NCI-H1048 (cell line): ENCODE measurements around the gene ANKS3.
A peak's percentile ranks its signal among the peaks of the same experiment; 100 is the strongest.

ENCODE experiments used
- DNase-seq: peaks from one replicate; lab custom pipeline; 2025; lab: John Stamatoyannopoulos, UW

The ANKS3 gene, protein sequence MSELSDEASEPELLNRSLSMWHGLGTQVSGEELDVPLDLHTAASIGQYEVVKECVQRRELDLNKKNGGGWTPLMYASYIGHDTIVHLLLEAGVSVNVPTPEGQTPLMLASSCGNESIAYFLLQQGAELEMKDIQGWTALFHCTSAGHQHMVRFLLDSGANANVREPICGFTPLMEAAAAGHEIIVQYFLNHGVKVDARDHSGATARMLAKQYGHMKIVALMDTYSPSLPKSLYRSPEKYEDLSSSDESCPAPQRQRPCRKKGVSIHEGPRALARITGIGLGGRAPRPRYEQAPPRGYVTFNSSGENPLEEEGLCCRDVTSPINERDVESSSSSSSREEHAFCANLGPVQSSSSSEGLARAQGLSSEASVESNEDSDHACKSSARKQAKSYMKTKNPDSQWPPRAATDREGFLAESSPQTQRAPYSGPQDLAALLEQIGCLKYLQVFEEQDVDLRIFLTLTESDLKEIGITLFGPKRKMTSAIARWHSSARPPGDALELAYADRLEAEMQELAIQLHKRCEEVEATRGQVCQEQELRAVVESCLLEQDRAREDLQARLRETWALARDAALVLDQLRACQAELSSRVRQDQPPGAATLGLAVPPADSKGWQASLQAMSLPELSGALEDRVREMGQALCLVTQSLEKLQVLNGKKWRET

DNA sequence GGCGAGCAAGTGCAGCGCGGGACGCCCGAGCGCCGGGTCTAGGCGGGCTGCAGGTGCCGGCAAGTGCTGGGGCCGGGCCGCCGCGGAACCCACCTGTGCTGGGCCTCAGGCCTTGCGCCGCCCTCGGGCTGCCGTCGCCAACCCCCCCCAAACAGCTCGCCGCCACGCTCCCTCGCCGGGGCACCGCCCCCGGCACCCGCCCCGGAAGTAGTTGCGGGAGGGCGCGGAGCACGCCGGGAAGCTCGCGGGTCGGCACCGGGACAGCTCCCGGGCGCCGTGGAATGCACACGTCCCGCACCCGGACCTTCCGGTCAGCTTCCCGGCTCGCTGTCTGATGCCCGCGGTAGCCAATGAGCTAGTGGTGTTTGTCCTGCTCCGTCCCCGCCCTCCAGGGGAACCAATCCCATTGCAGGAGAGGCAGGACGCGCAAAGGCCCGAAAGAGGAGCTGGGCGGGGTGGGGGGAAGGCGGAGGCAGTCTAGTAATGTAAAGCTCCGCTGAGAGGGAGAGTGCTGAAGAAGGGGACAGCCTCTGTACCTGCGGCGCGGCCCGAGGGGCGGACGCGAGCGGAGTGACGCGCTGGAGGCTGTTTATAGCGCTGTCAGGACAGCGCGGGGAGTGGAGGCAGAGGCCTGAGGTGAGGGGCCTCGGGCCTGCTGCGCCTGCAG is at the start of gene ANKS3, which contains the start of gene DNAAF8:
TSS of gene ANKS3 (minus strand) at position 209 of the 667 bp plus-strand sequence. CDS start 4,122 bp downstream, outside the sequence.
TSS of gene DNAAF8 (plus strand) at position 475 of the 667 bp plus-strand sequence. CDS start 1,978 bp downstream, outside the sequence.
- peak; percentile 48 for DNase-seq

DNA sequence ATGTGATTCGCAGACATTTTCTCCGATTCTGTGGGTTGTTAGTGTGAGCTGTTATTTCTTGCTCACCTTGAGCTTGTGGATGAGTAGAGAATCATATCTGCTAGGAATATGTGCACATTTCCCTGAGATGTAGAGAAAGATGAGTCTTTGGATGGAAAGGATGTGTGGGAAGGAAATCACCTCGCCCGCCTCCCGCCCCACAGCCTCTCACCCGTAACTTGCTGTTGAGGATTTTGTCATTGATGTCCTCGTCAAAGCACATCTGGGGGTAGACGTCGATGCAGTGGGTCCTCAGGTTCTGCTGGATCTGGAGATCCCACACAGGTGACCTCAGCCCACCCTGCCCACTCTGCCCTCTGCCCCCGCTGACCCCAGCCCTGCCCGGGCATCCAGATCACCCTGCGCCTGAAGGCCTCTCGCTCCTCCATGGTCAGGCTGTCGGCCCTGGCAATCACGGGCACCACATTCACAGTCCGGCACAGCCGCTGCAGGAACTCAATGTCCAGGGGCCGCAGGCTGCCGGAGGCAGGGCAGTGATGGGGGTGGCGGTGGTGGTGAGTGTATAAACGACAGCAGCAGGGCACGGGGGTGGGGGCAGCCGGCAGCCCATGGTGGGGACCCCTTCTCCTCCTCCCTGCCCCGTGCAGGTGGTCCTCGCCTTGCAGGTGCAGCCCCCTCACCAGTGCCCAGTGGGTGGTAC is 49.3 kb upstream of the ANKS3 start:
- DNase-seq, result no peak

DNA sequence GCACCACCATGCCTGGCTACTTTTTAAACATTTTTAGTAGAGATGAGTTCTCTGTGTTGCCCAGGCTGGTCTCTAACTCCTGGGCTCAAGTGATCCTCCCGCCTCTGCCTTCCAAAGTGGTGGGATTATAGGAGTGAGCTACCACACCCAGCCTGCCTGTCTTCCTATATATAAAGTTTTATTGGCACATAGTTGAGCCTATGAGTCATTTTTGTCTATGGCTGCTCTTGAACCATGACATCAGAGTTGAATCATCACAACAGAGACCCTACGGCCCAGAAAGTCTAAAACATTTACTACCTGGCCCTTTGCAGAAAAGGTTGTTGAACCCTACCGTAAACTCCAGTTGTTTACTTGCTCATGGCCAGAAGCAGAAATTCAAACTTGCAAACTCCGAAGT is 46.2 kb upstream of the ANKS3 start:
- no peak for DNase-seq

DNA sequence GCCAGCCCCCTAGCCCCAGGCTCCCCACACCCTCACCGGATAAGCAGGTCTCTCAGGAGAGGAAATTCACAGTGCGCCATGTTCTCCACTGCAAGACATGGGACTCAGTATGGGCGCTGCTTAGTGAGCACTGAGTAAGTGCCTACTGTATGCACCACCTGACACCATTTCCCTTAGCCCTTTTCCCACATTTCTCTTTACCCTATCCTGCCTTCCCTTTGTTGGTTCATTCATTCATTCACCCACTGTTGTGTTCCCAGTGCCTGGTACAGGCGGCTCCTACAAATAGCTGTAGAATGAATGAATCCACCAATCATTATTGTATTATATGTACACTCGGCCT is 44.0 kb upstream of the ANKS3 start:
- DNase-seq, result no peak

DNA sequence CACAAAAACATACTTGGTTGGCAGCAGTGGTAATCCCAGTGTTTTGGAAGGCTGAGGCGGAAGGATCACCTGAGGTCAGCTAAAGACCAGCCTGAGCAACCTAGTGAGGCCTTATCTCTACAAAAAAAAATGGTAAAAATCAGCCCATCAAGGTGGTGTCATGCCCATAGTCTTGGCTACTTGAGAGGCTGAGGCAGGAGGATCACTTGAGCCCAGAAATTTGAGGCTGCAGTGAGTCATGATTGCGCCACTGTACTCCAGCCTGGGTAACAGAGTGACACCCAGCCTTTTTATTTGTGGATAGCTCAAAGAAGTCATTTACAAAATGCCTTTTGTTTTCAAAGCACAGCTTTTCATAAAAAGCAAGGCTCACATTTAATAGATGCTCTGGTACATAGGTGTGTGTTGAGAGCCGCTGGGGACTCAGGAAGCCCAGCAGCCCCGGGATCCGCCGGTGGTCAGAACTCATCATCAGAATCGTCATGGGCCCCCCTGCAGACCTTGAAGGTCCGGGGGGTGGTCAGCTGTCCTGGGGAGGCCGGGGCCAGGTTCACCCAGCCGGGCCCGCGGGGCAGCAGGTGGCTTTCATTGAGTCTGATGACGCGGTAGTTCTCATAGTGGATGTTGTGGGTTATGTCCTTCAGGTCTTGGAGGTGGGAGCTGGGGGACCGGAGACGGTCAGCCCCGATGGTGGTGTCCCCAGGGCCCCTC is 43.4 kb upstream of the ANKS3 start:
- no peak for DNase-seq

DNA sequence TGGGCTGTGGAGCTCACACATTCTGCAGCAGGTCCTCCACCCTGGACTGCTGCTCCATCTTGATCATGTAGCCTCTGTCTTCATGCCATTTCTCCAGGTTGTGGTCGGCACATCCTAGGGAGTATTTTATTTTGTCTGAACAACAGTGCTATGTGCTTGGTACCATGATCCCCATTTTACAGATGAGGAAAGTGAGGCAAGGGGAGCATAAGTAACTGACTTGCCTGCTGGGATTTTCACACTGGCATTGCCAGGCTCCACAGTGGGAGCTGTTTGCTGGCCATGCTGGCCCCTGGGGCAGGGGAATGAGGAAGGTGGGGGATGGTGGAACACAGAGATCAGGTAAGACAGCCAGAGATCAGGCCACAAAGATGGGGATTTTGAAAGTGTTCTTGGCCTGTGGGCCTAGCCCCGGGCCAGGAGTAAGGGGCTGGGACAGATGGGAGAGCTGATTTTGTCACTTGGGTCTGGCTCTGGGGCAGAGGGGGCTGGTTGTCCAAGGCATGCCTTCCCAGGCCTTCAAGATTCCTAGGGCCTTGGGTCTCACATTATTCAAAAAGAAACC is 42.2 kb upstream of the ANKS3 start:
- DNase-seq, result no peak

DNA sequence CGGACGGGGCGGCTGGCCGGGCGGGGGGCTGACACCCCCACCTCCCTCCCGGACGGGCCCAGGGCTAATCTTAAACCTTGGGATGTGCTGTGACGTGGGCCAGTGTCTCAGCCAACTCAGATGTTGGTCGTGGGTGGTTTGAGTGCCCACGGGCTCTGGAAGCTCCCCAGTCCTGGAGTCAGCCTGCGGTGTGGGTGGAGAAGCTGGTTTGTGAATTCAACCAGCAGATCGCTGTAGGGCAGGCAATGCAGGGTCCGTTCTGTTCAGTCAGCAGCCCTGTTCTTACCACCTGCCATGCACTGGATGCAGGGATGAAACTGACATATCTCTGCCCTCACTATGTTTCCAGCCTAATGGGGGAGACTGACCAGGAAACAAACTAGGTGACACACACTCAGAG is 40.9 kb upstream of the ANKS3 start:
- DNase-seq, result no peak

DNA sequence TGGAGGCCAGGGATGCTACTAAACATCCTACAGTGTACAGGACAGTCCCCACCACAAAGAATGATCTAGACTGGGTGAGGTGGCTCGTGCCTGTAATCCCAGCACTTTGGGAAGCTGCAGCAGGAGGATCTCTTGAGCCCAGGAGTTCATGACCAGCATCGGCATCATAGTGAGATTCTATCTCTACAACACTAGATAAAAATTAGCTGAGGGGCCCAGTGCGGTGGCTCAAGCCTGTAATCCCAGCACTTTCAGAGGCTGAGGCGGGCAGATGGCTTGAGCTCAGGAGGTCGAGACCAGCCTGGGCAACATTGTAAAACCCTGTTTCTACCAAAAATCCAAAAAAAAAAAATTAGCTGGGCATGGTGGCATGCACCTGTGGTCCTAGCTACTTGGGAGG is 38.3 kb upstream of the ANKS3 start:
- no peak for DNase-seq

DNA sequence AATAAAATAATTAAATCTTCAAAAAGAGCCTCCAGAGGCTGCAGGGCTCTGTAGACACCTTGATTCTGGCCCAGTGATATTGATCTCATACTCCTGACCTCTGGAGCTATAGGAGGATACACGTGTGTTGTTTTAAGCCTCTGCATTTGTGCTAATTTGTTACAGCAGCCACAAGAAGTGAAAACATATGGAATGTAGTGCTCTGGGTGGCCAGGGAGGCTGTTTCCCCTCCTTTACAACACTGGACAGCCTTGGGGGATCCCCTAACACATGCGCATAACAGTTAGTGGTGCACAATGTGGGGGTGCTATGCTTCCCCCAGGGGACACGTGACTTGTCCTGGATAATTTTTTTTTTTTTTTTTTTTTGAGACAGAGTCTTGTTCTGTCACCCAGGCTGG is 37.6 kb upstream of the ANKS3 start:
- DNase-seq, result no peak

DNA sequence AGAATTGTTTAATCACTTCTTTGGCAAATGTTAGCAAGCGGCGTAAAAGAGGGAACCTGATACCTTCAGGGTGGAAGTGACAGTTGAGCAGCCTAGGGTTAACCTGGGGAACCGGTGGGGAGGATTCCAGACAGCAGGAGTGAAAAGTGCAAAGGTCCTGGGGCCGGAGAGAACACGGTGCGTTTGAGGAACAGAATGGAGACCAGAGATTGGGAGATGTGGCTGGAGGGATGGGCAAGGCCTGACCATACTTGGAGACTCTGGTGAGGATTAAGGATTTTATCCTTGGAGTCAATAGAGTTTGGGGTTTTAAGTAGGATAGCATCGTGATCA is 35.2 kb upstream of the ANKS3 start:
- no peak for DNase-seq

DNA sequence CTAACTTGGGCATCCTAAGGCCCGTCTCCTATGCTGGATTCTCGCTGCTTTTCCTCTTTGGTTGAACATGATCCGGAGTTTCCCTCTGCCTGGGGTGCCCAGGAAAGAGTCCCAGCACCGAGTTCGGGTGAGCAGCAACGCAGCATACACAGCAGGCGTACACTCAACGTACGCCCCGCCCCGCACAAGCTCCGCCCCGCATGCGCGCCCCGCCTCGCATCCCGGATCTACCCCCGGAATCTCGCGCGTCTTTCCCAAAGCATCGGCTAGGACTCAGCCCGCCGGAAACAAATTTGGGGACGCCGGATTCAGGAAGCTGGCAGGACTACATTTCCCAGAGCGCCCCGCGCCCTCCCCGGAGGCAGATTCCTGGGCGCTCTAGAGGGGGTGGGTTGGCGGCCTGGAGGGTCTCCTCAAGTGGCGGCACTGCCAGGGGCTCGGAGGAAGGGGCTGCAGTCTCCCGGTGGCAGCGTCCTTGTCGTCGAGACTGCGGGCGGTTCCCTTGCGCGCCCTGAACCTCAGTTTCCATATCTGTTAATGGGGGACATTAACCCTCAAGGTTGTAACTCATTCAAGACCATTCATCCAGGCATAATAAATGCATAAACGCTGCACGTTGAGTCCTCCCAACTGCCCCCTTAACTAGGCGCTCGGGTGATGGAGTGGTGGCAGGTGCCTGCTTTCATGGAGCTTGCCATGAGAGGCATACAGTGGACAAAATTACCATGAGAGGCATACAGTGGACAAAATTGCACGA is 34.7 kb upstream of the ANKS3 start:
- peak; percentile 43 for DNase-seq

DNA sequence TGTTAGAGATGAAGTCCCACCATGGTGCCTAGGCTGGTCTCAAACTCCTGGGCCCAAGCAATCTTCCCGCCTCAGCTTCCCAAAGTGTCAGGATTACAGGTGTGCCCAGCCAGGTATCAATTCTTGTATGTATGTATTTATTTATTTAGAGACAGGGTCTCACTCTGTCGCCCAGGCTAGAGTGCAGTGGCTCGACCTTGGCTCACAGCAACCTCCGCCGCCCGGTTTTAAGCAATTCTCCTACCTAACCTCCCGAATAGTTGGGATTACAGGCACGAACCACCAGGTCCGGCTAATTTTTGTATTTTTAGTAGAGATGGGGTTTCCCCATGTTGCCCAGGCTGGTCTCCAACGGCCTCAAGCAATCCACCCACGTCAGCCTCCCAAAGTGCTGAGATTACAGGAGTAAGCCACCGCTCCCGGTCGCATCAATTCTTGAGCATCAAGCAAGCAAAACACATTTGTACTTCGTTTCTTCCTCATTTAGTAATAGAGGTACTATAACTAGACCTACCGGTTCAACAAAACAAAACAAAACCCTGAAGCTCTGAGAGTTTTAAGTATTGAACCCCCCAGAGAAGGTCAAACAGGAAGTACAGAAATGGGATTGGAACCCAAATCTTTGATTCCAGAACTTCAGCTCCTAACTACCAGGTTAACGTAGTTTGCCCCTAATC is 33.9 kb upstream of the ANKS3 start:
- DNase-seq, result no peak

DNA sequence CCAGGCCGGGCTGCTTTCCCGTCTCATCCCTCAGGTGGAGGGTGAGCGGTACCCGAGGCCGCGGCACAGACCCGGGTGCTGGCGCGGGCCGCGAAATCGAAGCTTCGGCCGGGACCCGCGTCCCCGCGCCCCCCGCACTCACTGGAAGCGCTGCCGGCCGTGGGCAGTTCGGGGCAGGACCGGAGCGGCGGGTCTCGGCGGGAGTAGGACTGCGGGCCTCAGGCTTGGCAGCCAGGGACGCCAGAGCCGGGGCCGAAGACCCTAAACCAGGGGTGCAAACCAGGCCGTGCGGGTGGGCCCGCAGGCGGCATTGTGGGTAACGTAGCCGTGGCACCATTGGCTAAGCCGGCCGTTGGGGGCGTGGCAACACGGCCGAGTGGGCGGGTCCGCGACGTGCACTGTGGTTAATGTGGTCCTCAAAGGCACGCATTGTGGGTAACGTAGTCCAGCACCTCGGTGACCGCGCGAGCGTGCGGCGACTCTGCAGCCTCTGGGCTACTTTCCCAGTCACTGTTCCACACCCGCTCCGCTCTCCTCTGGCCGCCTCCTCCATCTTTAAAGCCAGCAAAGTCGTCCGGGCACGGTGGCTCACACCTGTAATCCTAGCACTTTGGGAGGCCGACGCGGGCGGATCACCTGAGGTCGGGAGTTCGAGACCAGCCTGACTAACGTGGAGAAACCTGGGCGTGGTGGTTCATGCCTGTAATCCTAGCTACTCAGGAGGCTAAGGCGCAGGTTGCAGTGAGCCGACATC is 33.0 kb upstream of the ANKS3 start, which contains the start of gene ZNF500:
TSS of gene ZNF500 (minus strand) at position 288 of the 754 bp plus-strand sequence. CDS start 1,184 bp downstream, outside the sequence.
- peak; percentile 65 for DNase-seq

DNA sequence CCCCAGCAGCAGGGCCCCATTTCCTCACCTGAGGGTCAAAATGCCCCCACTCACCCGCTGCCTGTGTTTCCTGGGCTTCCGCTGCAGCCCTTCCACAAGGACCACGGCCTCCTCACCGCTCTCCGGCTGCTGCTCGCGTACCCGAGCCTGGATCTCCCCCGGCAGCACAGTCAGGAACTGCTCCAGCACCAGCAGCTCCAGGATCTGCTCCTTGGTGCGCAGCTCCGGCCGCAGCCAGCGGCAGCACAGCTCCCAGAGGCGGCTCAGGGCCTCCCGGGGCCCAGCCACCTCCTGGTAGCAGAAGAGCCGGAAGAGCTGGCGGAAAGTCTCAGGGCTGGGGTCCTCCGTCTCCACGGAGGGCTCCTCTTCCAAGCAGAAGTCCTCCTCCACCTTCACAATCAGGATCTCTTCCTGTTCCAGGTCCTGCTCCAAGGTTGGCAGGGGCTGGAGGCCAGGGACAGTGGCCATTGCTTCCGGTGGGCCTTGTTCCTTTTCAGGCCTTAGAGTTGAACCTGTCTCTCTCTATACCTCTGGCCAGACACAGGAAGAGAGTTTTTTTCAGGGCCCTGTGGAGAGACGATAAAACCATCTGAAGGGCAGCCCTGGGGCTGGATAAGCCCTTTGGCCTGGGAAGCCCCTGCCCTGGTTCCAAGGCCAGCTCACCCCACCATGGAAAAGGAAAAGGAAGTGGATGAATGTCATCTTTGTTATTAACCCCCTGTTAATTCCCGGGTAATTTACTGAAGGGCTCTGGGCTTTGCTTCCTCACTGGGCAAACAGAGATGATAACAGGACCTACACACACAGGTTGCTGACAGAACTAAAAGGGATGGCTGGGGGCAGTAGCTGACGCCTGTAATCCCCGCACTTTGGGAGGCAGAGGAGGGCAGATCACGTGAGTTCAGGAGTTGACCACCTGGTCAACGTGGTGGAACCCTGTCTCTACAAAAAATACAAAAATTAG is 31.7 kb upstream of the ANKS3 start:
- DNase-seq, result no peak

DNA sequence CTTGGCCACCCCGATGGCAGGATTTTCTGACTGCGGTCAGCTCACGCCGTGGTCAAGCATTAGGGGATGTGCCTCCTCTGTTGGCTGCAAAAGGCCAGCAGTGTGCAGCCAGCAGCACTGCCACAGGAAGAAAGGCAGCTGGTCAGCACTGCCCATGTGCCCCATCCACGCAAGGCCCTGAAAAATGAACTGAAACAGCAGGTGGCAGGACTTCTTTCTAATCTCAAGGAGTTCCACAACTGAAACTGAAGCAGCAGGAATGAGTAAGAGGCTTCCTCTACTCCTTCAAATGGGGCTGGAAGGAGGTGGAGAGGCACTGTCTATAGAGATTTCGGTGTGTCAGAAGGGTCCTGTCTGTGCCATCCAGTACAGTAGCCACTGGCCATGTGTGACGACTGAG is 29.7 kb upstream of the ANKS3 start:
- DNase-seq, result no peak

DNA sequence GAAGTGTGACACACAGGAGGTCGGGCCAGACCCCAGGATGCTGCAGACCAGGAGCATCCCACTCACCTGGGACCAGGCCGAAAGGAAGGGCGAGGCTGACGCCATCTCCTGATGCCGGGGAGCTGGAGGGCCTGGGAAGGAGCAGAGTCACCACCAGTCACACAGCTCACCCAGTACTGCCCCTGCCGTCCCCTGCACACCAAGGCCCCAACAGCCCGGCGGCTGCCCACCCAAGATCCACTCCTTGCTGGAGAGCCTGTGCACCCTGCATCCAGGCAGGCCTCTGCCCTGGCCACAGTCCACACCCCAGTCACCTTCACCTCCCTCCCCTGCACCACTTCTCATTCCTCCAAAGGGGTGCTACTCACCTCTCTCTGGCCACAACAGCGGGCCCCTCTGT is 28.1 kb upstream of the ANKS3 start:
- DNase-seq, result no peak

DNA sequence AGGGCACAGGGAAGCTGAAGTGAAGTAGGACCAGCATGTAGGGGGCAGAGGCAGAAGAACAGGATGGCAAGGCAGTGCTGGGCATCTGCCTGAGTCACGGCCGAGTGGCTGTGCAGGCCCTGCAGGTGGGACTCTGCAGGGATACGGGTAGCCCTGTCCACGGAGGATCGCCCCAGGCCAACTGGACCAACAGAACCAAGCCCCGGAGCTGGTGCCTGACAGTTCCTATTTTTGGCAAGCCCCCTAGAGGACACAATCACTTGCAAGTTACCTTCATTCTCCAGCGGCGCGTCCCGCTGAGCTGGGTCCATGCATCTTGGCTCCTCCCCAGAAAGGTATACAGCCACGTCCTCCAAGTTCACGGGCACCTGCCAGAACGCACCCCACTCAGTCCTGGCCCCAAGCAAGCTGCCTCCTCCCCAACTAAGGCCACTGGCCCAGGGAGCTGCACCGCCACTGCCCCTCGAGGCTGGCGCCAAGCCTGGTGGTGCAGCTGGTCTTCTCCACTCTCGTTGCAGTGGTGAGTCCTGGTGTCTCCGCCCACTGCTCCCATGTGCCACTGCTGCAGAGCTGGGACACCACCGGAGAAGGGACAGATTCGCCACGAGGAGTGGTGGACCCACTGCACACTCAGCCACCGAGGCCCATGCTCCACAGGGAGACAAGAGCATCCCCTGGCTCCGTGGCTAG is 26.3 kb upstream of the ANKS3 start:
- no peak for DNase-seq

DNA sequence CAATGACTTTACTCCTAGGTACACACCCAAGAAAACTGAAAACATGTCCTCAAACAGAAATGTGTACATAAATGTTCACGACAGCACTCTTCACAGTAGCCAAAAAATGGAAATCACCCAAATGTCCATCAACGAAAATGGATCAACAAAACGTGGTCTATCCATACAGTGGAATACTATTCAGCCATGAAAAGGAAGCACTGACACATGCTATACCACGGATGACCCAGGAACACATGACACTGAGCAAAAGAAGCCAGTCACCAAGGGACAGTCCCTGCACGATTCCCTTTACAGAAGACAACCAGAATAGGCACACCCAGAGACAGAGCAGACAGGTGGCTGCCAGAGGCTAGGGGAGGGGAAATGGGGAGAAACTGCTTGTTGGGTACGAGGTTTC is 21.6 kb upstream of the ANKS3 start:
- no peak for DNase-seq
